Panc1 (cell line): ENCODE data around the gene ABHD4. TPM values are rescaled to one million over a fixed set of nuclear protein-coding genes. Genes with fewer than 3 reads are reported as not detected.

ENCODE experiments used
- ATAC-seq: fragments of 200-7000 bp; cut with Tn5 transposase; 2 replicates; pipeline ENCODE4 v1.9.1; 2020; ENCODE audit warnings: mild to moderate bottlenecking, moderate library complexity
- BruUV-seq: library from RNA; stranded (reverse); fragments of 400-500 nt; replicated peaks from 2 replicates; lab custom pipeline; 2021; lab: Mats Ljungman, UMichigan
- CTCF ChIA-PET: fragments of 300-600 bp; sonication (Branson Sonifier 250); formaldehyde crosslinking; loops from one replicate; lab custom pipeline; 2022; ENCODE audit warnings: antibody characterized with exemption; lab: Charles Lee
- POLR2A ChIA-PET: fragments of 300-600 bp; sonication (Branson Sonifier 250); formaldehyde crosslinking; loops from one replicate; lab custom pipeline; 2022; ENCODE audit warnings: antibody characterized with exemption; lab: Charles Lee
- DNase-seq: peaks from one replicate; pipeline ENCODE4 v3.0.0-alpha.2; 2010; ENCODE audit warnings: low read depth, low spot score
- H3K27ac ChIP-seq: 2 replicates; pipeline ENCODE4 v1.5.1; 2011; ENCODE audit warnings: mild to moderate bottlenecking, low read length, inconsistent platforms
- H3K27me3 ChIP-seq: fragments of 200-500 bp; sonication (Bioruptor generic); 2 replicates; pipeline ENCODE4 v1.6.0; 2014; ENCODE audit warnings: low read length, inconsistent platforms; ENCODE audit not compliant: control insufficient read depth, insufficient read depth
- H3K36me3 ChIP-seq: fragments of 200-500 bp; sonication (Bioruptor generic); 2 replicates; pipeline ENCODE4 v1.5.1; 2014; ENCODE audit warnings: inconsistent platforms, mild to moderate bottlenecking, low read length, moderate library complexity; ENCODE audit not compliant: control insufficient read depth, insufficient read depth
- H3K4me1 ChIP-seq: 2 replicates; pipeline ENCODE4 v1.5.1; 2011; ENCODE audit warnings: inconsistent platforms, mild to moderate bottlenecking, low read length, moderate library complexity; ENCODE audit not compliant: control insufficient read depth, insufficient read depth
- H3K4me3 ChIP-seq, 2 experiments: 2 replicates each; pipeline ENCODE4 v1.5.1; 2011 to 2012; ENCODE audit warnings: low read depth in 2 of 2, low read length in 2 of 2, mild to moderate bottlenecking in 2 of 2, inconsistent platforms in 1 of 2, moderate library complexity in 1 of 2
- H3K9me3 ChIP-seq: fragments of 200-500 bp; sonication (Bioruptor generic); 2 replicates; pipeline ENCODE4 v1.5.1; 2014; ENCODE audit warnings: low read depth, mild to moderate bottlenecking, inconsistent platforms, low read length, moderate library complexity; ENCODE audit not compliant: control insufficient read depth, insufficient read depth
- CTCF ChIP-seq: fragments of 450-650 bp; IDR thresholded peaks from 2 replicates; pipeline ENCODE4 v1.5.1; 2017; ENCODE audit warnings: mild to moderate bottlenecking
- POLR2AphosphoS5 ChIP-seq: IDR thresholded peaks from 2 replicates; pipeline ENCODE4 v1.6.1; 2012; ENCODE audit warnings: mild to moderate bottlenecking, low read depth, low read length, moderate library complexity
- REST ChIP-seq, 2 experiments: IDR thresholded peaks; 2 replicates each; pipeline ENCODE4 v1.6.1; 2011 to 2012; ENCODE audit warnings: low read depth in 2 of 2, control low read depth in 1 of 2, low read length in 1 of 2, mild to moderate bottlenecking in 1 of 2, moderate library complexity in 1 of 2; ENCODE audit not compliant: insufficient read depth in 1 of 2
- SIN3A ChIP-seq: IDR thresholded peaks from 2 replicates; pipeline ENCODE4 v1.6.1; 2012; ENCODE audit warnings: low read depth, mild to moderate bottlenecking, low read length, moderate library complexity, borderline replicate concordance; ENCODE audit not compliant: insufficient read depth
- TCF7L2 ChIP-seq: IDR thresholded peaks from 2 replicates; pipeline ENCODE4 v1.6.1; 2011; ENCODE audit warnings: mild to moderate bottlenecking, low read depth, low read length, inconsistent platforms
- in situ Hi-C: cut with HindIII; loops from 2 replicates; pipeline ENCODE4 v1.10.0; 2016; ENCODE audit warnings: low sequenced_read_pairs, low pct_unique_long_range_greater_than_20kb
- intact Hi-C: fragments of 100-400 bp; cut with micrococcal nuclease; formaldehyde crosslinking; loops from one replicate; pipeline ENCODE4 v1.10.0; 2022; ENCODE audit not compliant: unreplicated experiment
- total RNA-seq: library from RNA; stranded (reverse); gene quantifications from one replicate; pipeline ENCODE4 v1.2.1, GENCODE V29; 2021; ENCODE audit not compliant: unreplicated experiment

The ABHD4 gene
- total RNA-seq, 1 experiment from 2014 or later, result 5.1 TPM

GRCh38 chr14:22561661-22562579, 36.2 kb upstream of the ABHD4 start:
- H3K9me3 ChIP-seq, result no peaks in the 10 kb centered on the region
- ATAC-seq, result no peak
- no TSS peak for BruUV-seq
- no peak for DNase-seq
- POLR2A ChIA-PET, result interaction anchor here (0.6 kb wide), 2 partner anchors 259 to 280 kb away, joined by 3 to 4 read pairs; no protein-coding TSS in a partner anchor
- TF ChIP-seq CTCF (no peak), REST (IDR thresholded peaks at IDR 0.05; ENCODE audit: insufficient read depth in 1 of 2, low read depth in 2 of 2, low read length in 1 of 2) (no peak)
- intact Hi-C loops, result no loop called here
- CTCF ChIA-PET, result interaction anchor here (0.7 kb wide), 2 partner anchors 8 to 273 kb away, joined by 13 read pairs; no protein-coding TSS in a partner anchor
- H3K36me3 ChIP-seq, result peaks cover 4% of the 10 kb centered on the region
- 0 out of 2 replicates have a peak, but pooled peaks cover 2% of the 10 kb centered on the region for H3K4me1 ChIP-seq
- no peak overlapping the region for H3K4me3 ChIP-seq
- in situ Hi-C loops, result no loop called here
- H3K27me3 ChIP-seq, result no peaks in the 10 kb centered on the region
- H3K27ac ChIP-seq, result no peak overlapping the region

GRCh38 chr14:22563987-22564386, 34.1 kb upstream of the ABHD4 start:
- H3K36me3 ChIP-seq, result peaks cover 14% of the 10 kb centered on the region
- POLR2A ChIA-PET, result no interaction called here
- intact Hi-C loops, result no loop called here
- DNase-seq, result no peak
- CTCF ChIA-PET, result interaction anchor here (0.5 kb wide), 2 partner anchors 291 to 476 kb away, joined by 3 to 6 read pairs; no protein-coding TSS in a partner anchor
- H3K4me3 ChIP-seq, result no peak overlapping the region
- no peaks in the 10 kb centered on the region for H3K4me1 ChIP-seq
- no TSS peak for BruUV-seq
- ATAC-seq, result no peak
- no peaks in the 10 kb centered on the region for H3K27me3 ChIP-seq
- no peak overlapping the region for H3K27ac ChIP-seq
- in situ Hi-C loops, result no loop called here
- H3K9me3 ChIP-seq, result no peaks in the 10 kb centered on the region
- no peak for TF ChIP-seq REST (IDR thresholded peaks at IDR 0.05; ENCODE audit: insufficient read depth in 1 of 2, low read depth in 2 of 2, low read length in 1 of 2)
- no peak for TF ChIP-seq SIN3A
- no peak for TF ChIP-seq POLR2AphosphoS5
- TF ChIP-seq CTCF, result no peak
- no peak for TF ChIP-seq TCF7L2
